IMR-90 (cell line): ENCODE results near the gene DMAP1. TPM values are rescaled to one million over a fixed set of nuclear protein-coding genes. Genes with fewer than 3 reads are reported as not detected.

Source experiments
- ATAC-seq: fragments of 200-7000 bp; cut with Tn5 transposase; 2 replicates; pipeline ENCODE4 v1.9.1; 2020; ENCODE audit warnings: low read depth, mild to moderate bottlenecking, moderate library complexity
- BruUV-seq: library from RNA; stranded (reverse); fragments of 400-500 nt; replicated peaks from 2 replicates; lab custom pipeline; 2021; lab: Mats Ljungman, UMichigan
- CTCF ChIA-PET: fragments of 300-600 bp; formaldehyde crosslinking; extraction: SDS; loops from one replicate; lab custom pipeline; 2021; ENCODE audit warnings: antibody characterized with exemption; lab: Yijun Ruan, JAX
- POLR2A ChIA-PET: fragments of 300-600 bp; sonication (Branson Sonifier 250); formaldehyde crosslinking; loops from one replicate; lab custom pipeline; 2022; ENCODE audit warnings: antibody characterized with exemption; ENCODE audit not compliant: unreplicated experiment; lab: Charles Lee
- DNase-seq: peaks from one replicate; pipeline ENCODE4 v3.0.0; 2013
- H2AFZ ChIP-seq: replicated peaks from 2 replicates; pipeline ENCODE3; 2013; ENCODE audit warnings: low read length, mild to moderate bottlenecking; ENCODE audit not compliant: poor library complexity
- H2AK5ac ChIP-seq: 2 replicates; pipeline ENCODE4 v1.6.1; 2013; ENCODE audit warnings: low read depth, low read length, inconsistent platforms
- H2AK9ac ChIP-seq: replicated peaks from 2 replicates; pipeline ENCODE3; 2013; ENCODE audit warnings: mild to moderate bottlenecking, low read depth, low read length, moderate library complexity; ENCODE audit not compliant: poor library complexity
- H2BK120ac ChIP-seq: 2 replicates; pipeline ENCODE4 v1.6.1; 2013; ENCODE audit warnings: low read depth, low read length, inconsistent platforms
- H2BK15ac ChIP-seq: 3 replicates; pipeline ENCODE4 v1.6.1; 2013; ENCODE audit warnings: low read depth, low read length, inconsistent platforms
- H2BK20ac ChIP-seq: 2 replicates; pipeline ENCODE4 v1.6.1; 2013; ENCODE audit warnings: low read depth, mild to moderate bottlenecking, inconsistent platforms, low read length, moderate library complexity
- H2BK5ac ChIP-seq: 2 replicates; pipeline ENCODE4 v1.6.1; 2013; ENCODE audit warnings: mild to moderate bottlenecking, low read depth, low read length, inconsistent platforms; ENCODE audit not compliant: poor library complexity, severe bottlenecking
- H3K14ac ChIP-seq: replicated peaks from 2 replicates; pipeline ENCODE4 v1.6.1; 2013; ENCODE audit warnings: low read depth, low read length, inconsistent platforms
- H3K18ac ChIP-seq: 2 replicates; pipeline ENCODE4 v1.6.1; 2013; ENCODE audit warnings: low read depth, low read length, control low read depth
- H3K23ac ChIP-seq: 2 replicates; pipeline ENCODE4 v1.6.1; 2013; ENCODE audit warnings: low read depth, low read length, inconsistent platforms
- H3K27ac ChIP-seq: 2 replicates; pipeline ENCODE4 v1.5.1; 2013; ENCODE audit warnings: mild to moderate bottlenecking, control low read depth, low read length; ENCODE audit not compliant: insufficient read depth
- H3K27me3 ChIP-seq: 2 replicates; pipeline ENCODE4 v1.6.1; 2013; ENCODE audit warnings: low read length; ENCODE audit not compliant: control insufficient read depth, insufficient read depth
- H3K36me3 ChIP-seq: 2 replicates; pipeline ENCODE4 v1.6.1; 2013; ENCODE audit warnings: low read length, mixed read lengths; ENCODE audit not compliant: control insufficient read depth, insufficient read depth
- H3K4ac ChIP-seq: 2 replicates; pipeline ENCODE4 v1.6.1; 2013; ENCODE audit warnings: low read depth, low read length, inconsistent platforms
- H3K4me1 ChIP-seq: 2 replicates; pipeline ENCODE4 v1.6.1; 2013; ENCODE audit warnings: low read length, mixed read lengths; ENCODE audit not compliant: control insufficient read depth, insufficient read depth
- H3K4me2 ChIP-seq: 2 replicates; pipeline ENCODE4 v1.6.1; 2013; ENCODE audit warnings: low read depth, mild to moderate bottlenecking, control low read depth, low read length, moderate library complexity
- H3K4me3 ChIP-seq: 2 replicates; pipeline ENCODE4 v1.5.1; 2013; ENCODE audit warnings: low read depth, mild to moderate bottlenecking, control low read depth, low read length, moderate library complexity; ENCODE audit not compliant: insufficient read depth
- H3K56ac ChIP-seq: 2 replicates; pipeline ENCODE4 v1.6.1; 2013; ENCODE audit warnings: low read length, inconsistent platforms; ENCODE audit not compliant: insufficient read depth; ENCODE audit errors: extremely low read depth
- H3K79me1 ChIP-seq, 2 experiments: 2 replicates each; pipeline ENCODE4 v1.6.1; 2013; ENCODE audit warnings: low read length in 2 of 2, inconsistent platforms in 1 of 2, low read depth in 1 of 2
- H3K9ac ChIP-seq: 2 replicates; pipeline ENCODE4 v1.6.1; 2013; ENCODE audit warnings: low read depth, low read length, control low read depth
- H3K9me1 ChIP-seq: 2 replicates; pipeline ENCODE4 v1.6.1; 2013; ENCODE audit warnings: low read length, inconsistent platforms; ENCODE audit not compliant: insufficient read depth
- H3K9me3 ChIP-seq: 2 replicates; pipeline ENCODE4 v1.6.1; 2013; ENCODE audit warnings: low read length; ENCODE audit not compliant: control insufficient read depth, insufficient read depth
- H4K20me1 ChIP-seq: 2 replicates; pipeline ENCODE4 v1.6.1; 2013; ENCODE audit warnings: low read length, inconsistent platforms; ENCODE audit not compliant: insufficient read depth
- H4K5ac ChIP-seq: 2 replicates; pipeline ENCODE4 v1.6.1; 2013; ENCODE audit warnings: mild to moderate bottlenecking, low read depth, low read length, control low read depth
- H4K8ac ChIP-seq, 2 experiments: 2 replicates each; pipeline ENCODE4 v1.6.1; 2013; ENCODE audit warnings: low read depth in 2 of 2, low read length in 2 of 2, control low read depth in 1 of 2, inconsistent platforms in 1 of 2
- H4K91ac ChIP-seq: 2 replicates; pipeline ENCODE4 v1.6.1; 2013; ENCODE audit warnings: low read depth, low read length, inconsistent platforms; ENCODE audit not compliant: insufficient read depth
- CHD1 ChIP-seq: IDR thresholded peaks from 2 replicates; pipeline ENCODE4 v1.6.1; 2012; ENCODE audit warnings: low read depth, low read length, improper control_type of control experiment
- CTCF ChIP-seq: conservative IDR thresholded peaks from 2 replicates; pipeline ENCODE4 v1.5.1; 2012; ENCODE audit warnings: mild to moderate bottlenecking, low read depth, low read length, improper control_type of control experiment
- NFE2L2 ChIP-seq: fragments of 150-350 bp; IDR thresholded peaks from 2 replicates; pipeline ENCODE4 v1.6.1; 2016; ENCODE audit warnings: low read depth, mild to moderate bottlenecking, low read length
- POLR2A ChIP-seq: IDR thresholded peaks from 2 replicates; pipeline ENCODE4 v1.6.1; 2012; ENCODE audit warnings: mild to moderate bottlenecking, low read depth, low read length
- RAD21 ChIP-seq: IDR thresholded peaks from 2 replicates; pipeline ENCODE4 v1.6.1; 2012; ENCODE audit warnings: low read length, improper control_type of control experiment
- RFX5 ChIP-seq: IDR thresholded peaks from 2 replicates; pipeline ENCODE4 v1.8.0; 2012; ENCODE audit warnings: low read depth, mild to moderate bottlenecking, low read length, moderate library complexity
- WGBS, 2 experiments: methylation state at CpG; one replicate each; pipeline versions ENCODE4 v1.1.5 to v1.1.7; 2013; ENCODE audit warnings: missing lambda C conversion rate in 2 of 2; ENCODE audit not compliant: insufficient read length in 1 of 2; ENCODE audit errors: extremely low coverage in 2 of 2; 5-methylcytosine and 5-hydroxymethylcytosine counted together
- dilution Hi-C: fragments of 300-500 bp; cut with HindIII; formaldehyde crosslinking; loops from one replicate; pipeline ENCODE4 v1.14.3; 2018; ENCODE audit warnings: low sequenced_read_pairs; ENCODE audit not compliant: unreplicated experiment
- in situ Hi-C: fragments of 300-500 bp; cut with MboI; formaldehyde crosslinking; loops from 3 replicates; pipeline ENCODE4 v1.14.3; 2019; ENCODE audit warnings: low sequenced_read_pairs, inconsistent platforms, mixed read lengths
- intact Hi-C: fragments of 100-400 bp; cut with micrococcal nuclease; formaldehyde crosslinking; loops from 2 replicates; pipeline ENCODE4 v1.10.0; 2022
- polyA plus RNA-seq, 3 experiments: library from polyadenylated mRNA; depleted of rRNA; stranded (reverse); fragments of >200 nt; gene quantifications; 2 replicates each; pipeline ENCODE4 v1.2.3, GENCODE V29; 2012; ENCODE audit warnings: low replicate concordance in 1 of 3
- total RNA-seq: library from RNA; depleted of rRNA; stranded (reverse); fragments of >200 nt; gene quantifications from 2 replicates; pipeline ENCODE4 v1.2.3, GENCODE V29; 2012

DMAP1 gene
- total and polyA plus RNA-seq, 2 of the 4 experiments (the other 2 are of a cell fraction): 22.2 to 34.3 TPM

- no TSS peak for BruUV-seq
- Histone ChIP-seq H4K20me1 (peaks cover 4% of the 10 kb centered on the region; the same call in 1 of the 2 replicates), H2BK15ac (no peak overlapping the region), H3K4me2 (no peak overlapping the region), H3K79me1 (peaks cover 0 to 3% of the 10 kb centered on the region in 2 experiments; a peak in 1 of 4 replicates), H3K9me3 (no peaks in the 10 kb centered on the region), H2AFZ (peak overlapping the region; percentile 1), H3K23ac (peak overlapping the region; percentile 2; the same call in 1 of the 2 replicates), H2AK9ac (peak overlapping the region; percentile 79), H3K27me3 (no peaks in the 10 kb centered on the region), H3K18ac (no peak overlapping the region), H3K4me3 (no peak overlapping the region), H2BK120ac (no peak overlapping the region; the same call in 1 of the 2 replicates), H2BK5ac (no peak overlapping the region), H4K8ac (peak overlapping the region in 1 of 2 experiments; percentile 29; a peak in 1 of 4 replicates), H4K5ac (no peak overlapping the region), H3K36me3 (peaks cover 4% of the 10 kb centered on the region; the same call in 1 of the 2 replicates), H2BK20ac (no peak overlapping the region), H3K56ac (no peak overlapping the region), H4K91ac (peak overlapping the region; percentile 12; the same call in 1 of the 2 replicates), H2AK5ac (peak overlapping the region; percentile 21; the same call in 1 of the 2 replicates), H3K4ac (peak overlapping the region; percentile 57), H3K9me1 (peaks cover 15% of the 10 kb centered on the region), H3K14ac (peak overlapping the region; percentile 44), H3K4me1 (peaks cover 11% of the 10 kb centered on the region), H3K27ac (no peak overlapping the region), H3K9ac (no peak overlapping the region)
- ATAC-seq: peak; percentile 36
- DNase-seq: peak; percentile 34
- POLR2A ChIA-PET: no interaction called here
- CTCF ChIA-PET: interaction anchor here (1.3 kb wide), 1 partner anchor 22 kb away, joined by 3 read pairs; no protein-coding TSS in a partner anchor
- dilution Hi-C loops: no loop called here
- TF ChIP-seq CTCF (peak; percentile 37), RAD21 (no peak), CHD1 (no peak), NFE2L2 (no peak), POLR2A (no peak), RFX5 (no peak)
- no CpG with 5 or more reads among the region's 8 CpGs for WGBS, 2 experiments
- in situ Hi-C loops: no loop called here
- intact Hi-C loops: no loop called here
Observed at GRCh38 chr1:44239331-44239960, 26.2 kb downstream of the DMAP1 start.
